ENCODE measurements around the gene PDE1C. TPM values are rescaled to one million over a fixed set of nuclear protein-coding genes. Genes with fewer than 3 reads are reported as not detected.
A peak's percentile ranks its signal among the peaks of the same experiment; 100 is the strongest.

Gene PDE1C
- total and polyA plus RNA-seq, 5 donors, result 23.2 to 94.4 (median 90.1) TPM

DNA sequence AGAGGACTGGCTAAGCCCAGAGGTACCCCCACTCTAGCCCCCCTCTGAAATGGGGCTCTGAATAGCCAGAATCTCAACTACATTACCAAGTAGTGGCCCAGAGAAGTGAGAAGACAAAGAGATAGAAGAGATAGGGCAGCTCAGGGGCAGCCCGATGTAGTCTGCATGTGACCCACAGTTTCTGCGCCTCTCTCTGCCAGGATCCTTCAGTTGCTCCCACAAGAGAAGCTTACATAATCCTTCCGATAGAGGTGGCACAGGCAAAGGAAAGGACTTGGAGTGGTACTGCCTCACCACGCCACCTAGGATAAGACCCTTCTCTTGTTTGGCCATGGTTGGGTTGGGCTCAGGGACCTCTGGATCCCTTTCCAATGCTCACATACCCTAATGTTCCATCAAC is 5.4 kb upstream of the PDE1C start:
- ATAC-seq (no peak), DNase-seq (no peak)
- intact Hi-C loops (cut with DNase I), result loop anchor here in 3 of 4 donors (10.0 kb wide), 1 partner anchor 79 kb away; no protein-coding TSS in a partner anchor
- Histone ChIP-seq H3K4me3 (ENCODE audit: low read length) (no peak overlapping the region), H3K4me1 (ENCODE audit: control insufficient read depth, insufficient read depth, low read length) (peaks cover 2% of the 10 kb centered on the region), H3K9me3 (ENCODE audit: control insufficient read depth, low read length) (no peaks in the 10 kb centered on the region), H3K27ac (ENCODE audit: low read length) (peak overlapping the region; percentile 22), H3K27me3 (ENCODE audit: control insufficient read depth, insufficient read depth) (no peaks in the 10 kb centered on the region)
- WGBS, result 77% methylated on average over 4 of the region's 4 CpGs

DNA sequence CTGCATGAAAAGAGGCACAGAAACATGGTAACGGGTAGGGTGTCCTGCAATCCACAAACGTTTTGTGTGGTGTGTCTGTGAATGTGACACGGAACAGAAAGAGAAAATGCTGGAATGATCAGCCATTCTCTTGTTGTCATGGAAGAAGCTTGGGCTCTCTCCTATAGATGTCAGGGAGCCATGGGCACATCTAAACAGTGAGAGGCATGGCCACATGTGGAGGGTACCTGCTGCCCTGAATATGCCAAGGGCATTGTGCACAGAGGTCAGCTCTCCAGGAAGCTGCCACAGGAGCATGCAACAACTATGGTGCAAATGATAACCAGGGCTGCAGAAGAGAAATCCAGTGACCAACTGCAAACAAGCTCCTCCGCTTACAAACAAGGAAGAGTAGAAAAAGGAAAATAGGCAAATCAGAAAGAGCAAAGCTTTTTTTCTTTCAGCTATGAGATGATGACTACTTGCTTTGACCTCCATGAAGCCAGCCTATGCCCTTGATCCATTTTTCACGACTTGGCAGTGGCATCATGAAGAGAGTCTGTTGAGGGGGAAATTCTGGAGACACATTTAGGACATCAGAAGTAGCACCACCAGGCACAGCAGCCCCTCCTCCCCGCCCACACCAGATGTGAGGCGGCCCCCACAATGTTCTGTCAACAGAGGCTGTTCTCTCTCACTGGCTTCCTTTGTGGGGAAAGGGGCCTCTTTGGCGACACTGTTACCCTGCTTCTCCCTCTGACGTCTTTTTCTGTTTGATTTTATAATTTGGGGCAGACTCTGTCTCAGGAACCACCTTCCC is 4.8 kb upstream of the PDE1C start:
- Histone ChIP-seq H3K4me1 (ENCODE audit: control insufficient read depth, insufficient read depth, low read length) (peaks cover 5% of the 10 kb centered on the region), H3K27me3 (ENCODE audit: control insufficient read depth, insufficient read depth) (no peaks in the 10 kb centered on the region), H3K4me3 (ENCODE audit: low read length) (no peak overlapping the region), H3K27ac (ENCODE audit: low read length) (peak overlapping the region; percentile 22), H3K9me3 (ENCODE audit: control insufficient read depth, low read length) (no peaks in the 10 kb centered on the region)
- intact Hi-C loops (cut with DNase I), result loop anchor here in 3 of 4 donors (10.0 kb wide), 1 partner anchor 80 kb away; no protein-coding TSS in a partner anchor
- WGBS, result 65% methylated on average over 9 of the region's 9 CpGs
- DNase-seq (no peak), ATAC-seq (no peak)

DNA sequence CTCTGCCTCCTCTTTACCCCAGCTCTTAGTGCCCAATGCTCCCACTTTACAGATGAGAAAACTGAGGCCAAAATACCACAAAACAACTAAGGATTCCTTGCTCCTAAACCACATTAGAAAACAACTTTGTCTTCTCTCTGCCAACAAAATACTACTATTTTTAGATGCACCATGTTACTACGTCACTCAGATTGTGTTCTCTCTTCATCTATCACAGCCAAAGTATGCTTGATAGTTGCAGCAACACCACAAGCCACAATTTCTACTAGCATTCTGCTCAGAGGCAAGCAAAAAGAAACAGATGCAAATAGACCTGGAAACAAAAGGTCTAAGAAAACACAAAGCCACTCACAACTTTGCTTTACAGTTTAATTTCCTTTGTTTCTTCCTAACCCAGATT is 3.3 kb upstream of the PDE1C start:
- no peaks in the 10 kb centered on the region for H3K27me3 ChIP-seq (ENCODE audit: control insufficient read depth, insufficient read depth)
- H3K9me3 ChIP-seq (ENCODE audit: control insufficient read depth, low read length), result no peaks in the 10 kb centered on the region
- DNase-seq (no peak), ATAC-seq (no peak)
- intact Hi-C loops (cut with DNase I), result loop anchor here in 3 of 4 donors (10.0 kb wide), 1 partner anchor 81 kb away; no protein-coding TSS in a partner anchor
- H3K4me1 ChIP-seq (ENCODE audit: control insufficient read depth, insufficient read depth, low read length), result peaks cover 5% of the 10 kb centered on the region
- no peak overlapping the region for H3K4me3 ChIP-seq (ENCODE audit: low read length)
- 44% methylated on average over 1 of the region's 1 CpG for WGBS
- no peak overlapping the region for H3K27ac ChIP-seq (ENCODE audit: low read length)

DNA sequence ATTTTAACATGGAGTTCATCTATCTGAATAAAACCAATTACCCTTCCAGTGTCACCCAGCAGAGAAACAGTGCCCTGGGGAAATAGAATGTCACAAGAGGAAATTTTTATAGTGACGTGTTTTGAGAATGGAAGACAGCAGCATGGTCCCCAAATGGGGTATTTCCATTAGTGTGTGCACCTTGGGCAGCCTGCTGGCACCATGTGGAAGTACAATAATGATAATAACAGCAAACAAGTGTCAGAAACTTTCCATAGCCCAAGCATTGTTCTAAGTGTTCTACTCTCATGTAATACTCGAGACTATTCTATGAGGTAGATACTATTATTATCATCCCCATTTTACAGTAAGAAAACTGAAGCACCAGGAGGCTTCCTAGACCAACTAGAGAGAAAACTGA is 2.2 kb upstream of the PDE1C start:
- peaks cover 5% of the 10 kb centered on the region for H3K4me1 ChIP-seq (ENCODE audit: control insufficient read depth, insufficient read depth, low read length)
- H3K9me3 ChIP-seq (ENCODE audit: control insufficient read depth, low read length), result no peaks in the 10 kb centered on the region
- intact Hi-C loops (cut with DNase I), result loop anchor here in 3 of 4 donors (10.0 kb wide), 1 partner anchor 82 kb away; no protein-coding TSS in a partner anchor
- no peak overlapping the region for H3K4me3 ChIP-seq (ENCODE audit: low read length)
- 53% methylated on average over 2 of the region's 2 CpGs for WGBS
- ATAC-seq (no peak), DNase-seq (no peak)
- no peaks in the 10 kb centered on the region for H3K27me3 ChIP-seq (ENCODE audit: control insufficient read depth, insufficient read depth)
- no peak overlapping the region for H3K27ac ChIP-seq (ENCODE audit: low read length)

DNA sequence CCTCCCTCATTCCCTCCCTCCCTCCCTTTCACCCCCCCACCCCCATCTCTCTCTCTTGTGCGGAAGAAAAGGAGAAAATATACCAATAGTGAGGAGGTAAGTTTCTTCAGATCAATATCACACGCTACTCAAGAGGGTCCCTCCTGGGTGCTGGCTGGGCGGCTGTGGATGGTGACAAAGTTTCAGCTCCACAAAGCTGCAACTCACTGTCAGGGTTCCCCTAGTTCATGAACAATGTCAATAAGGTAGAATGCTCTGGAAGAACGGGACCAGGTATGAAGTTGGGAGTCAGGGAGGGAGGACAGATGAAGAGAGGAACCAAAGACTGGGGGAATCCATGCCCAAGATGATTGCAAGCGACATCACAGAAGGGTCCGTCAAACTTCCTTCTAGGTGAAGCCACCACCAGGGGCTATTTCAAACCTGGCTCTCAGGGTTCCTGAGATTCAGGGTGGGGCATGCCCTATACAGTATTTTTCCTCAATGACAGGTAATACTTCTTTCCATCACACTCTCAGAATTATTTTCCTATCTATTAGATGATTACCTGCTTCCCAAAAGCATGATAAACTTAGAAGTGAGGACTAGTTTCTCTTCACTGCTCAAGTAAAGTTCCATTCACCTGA is 1.4 kb upstream of the PDE1C start:
- no peaks in the 10 kb centered on the region for H3K9me3 ChIP-seq (ENCODE audit: control insufficient read depth, low read length)
- peaks cover 5% of the 10 kb centered on the region for H3K4me1 ChIP-seq (ENCODE audit: control insufficient read depth, insufficient read depth, low read length)
- intact Hi-C loops (cut with DNase I), result loop anchor here in 3 of 4 donors (10.0 kb wide), 1 partner anchor 83 kb away; no protein-coding TSS in a partner anchor
- 45% methylated on average over 6 of the region's 6 CpGs for WGBS
- DNase-seq (peak in 1 of 3 donors; percentile 29), ATAC-seq (no peak)
- no peaks in the 10 kb centered on the region for H3K27me3 ChIP-seq (ENCODE audit: control insufficient read depth, insufficient read depth)
- peak overlapping the region; percentile 92 for H3K27ac ChIP-seq (ENCODE audit: low read length)
- peak overlapping the region; percentile 93 for H3K4me3 ChIP-seq (ENCODE audit: low read length)

DNA sequence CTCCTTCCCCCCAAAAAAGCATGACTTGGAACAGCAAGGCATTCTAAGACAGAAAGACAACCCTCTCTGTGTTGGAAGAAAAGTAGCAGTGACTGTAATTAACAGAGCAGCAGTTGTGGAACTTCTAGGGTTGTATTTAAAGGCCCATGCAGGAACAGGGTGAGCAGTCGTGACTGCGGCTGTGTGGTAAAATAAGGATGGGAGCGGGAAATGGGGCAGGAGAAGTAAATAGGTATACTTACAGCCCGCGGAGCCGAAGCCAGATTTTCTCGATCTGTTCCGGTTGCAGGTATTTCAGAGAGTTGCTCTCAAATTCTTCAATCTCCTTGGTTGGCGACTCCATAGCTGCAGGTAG is 179 bp downstream of the PDE1C start:
- Histone ChIP-seq H3K27me3 (ENCODE audit: control insufficient read depth, insufficient read depth) (no peaks in the 10 kb centered on the region), H3K4me3 (ENCODE audit: low read length) (peak overlapping the region; percentile 93), H3K4me1 (ENCODE audit: control insufficient read depth, insufficient read depth, low read length) (peaks cover 3% of the 10 kb centered on the region), H3K27ac (ENCODE audit: low read length) (peak overlapping the region; percentile 98), H3K9me3 (ENCODE audit: control insufficient read depth, low read length) (no peaks in the 10 kb centered on the region)
- ATAC-seq (no peak), DNase-seq (no peak)
- WGBS, result 31% methylated on average over 9 of the region's 9 CpGs
- intact Hi-C loops (cut with DNase I), result loop anchor here in 3 of 4 donors (10.0 kb wide), 1 partner anchor 85 kb away; no protein-coding TSS in a partner anchor

DNA sequence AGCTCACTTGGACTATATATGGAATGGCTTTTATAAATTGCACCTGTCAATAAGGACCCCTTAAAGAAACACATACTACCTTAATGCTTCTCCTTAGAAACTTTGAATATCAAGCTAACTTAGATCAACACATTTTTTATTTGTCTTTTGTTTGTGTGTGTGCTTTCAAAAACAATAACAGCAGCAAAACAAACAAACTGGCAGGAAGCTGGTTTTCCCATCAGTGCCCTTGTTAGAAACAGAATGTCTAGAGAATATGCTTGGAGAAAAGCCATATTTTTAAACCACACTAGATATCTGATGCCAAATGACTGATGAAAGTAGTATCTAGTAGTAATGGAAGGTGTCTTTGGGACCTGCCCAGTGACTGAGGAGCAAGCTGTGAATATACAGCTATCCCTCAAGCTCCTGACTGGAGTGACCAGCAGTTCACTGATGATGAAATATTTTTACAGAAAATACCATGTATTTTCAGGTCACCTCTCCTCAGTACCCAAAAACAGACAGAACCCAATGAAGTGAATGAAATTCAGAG is 1.0 kb downstream of the PDE1C start:
- Histone ChIP-seq H3K4me3 (ENCODE audit: low read length) (peak overlapping the region; percentile 93), H3K4me1 (ENCODE audit: control insufficient read depth, insufficient read depth, low read length) (peaks cover 3% of the 10 kb centered on the region), H3K27me3 (ENCODE audit: control insufficient read depth, insufficient read depth) (no peaks in the 10 kb centered on the region), H3K9me3 (ENCODE audit: control insufficient read depth, low read length) (no peaks in the 10 kb centered on the region), H3K27ac (ENCODE audit: low read length) (no peak overlapping the region)
- no peak for ATAC-seq
- no peak for DNase-seq
- intact Hi-C loops (cut with DNase I), result no loop called here

DNA sequence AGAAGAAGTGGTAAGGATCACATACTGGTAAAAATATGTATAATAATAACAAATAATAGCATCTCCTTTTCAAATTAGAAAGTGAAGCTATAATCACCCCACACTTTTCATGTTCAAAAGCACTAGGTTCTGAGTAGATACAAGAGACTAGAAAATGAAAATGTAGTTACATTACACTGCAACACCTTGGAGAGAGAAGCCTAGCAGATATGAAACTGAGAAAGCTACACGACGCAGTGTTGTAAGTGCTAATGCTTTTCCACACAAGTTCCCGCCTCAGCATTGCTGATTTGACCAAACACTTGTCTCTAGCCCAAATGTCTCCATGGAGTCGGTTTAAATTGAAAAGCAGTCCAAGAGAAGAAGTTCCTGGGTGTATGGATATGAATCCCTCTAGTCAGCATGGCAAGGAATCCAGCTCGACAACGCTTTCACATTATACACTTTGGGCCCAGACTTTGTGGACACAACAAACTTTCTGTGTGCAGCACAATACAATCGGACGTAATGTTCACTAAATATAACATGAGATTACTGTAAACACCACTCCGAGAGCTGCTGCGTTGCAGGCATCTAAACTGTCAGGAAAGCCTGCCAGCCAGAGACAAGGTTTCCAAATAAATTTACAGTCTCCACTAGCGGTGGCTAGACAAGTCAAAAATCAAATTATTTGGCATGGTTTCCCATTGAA is 1.7 kb downstream of the PDE1C start:
- H3K4me3 ChIP-seq (ENCODE audit: low read length), result peak overlapping the region; percentile 93
- DNase-seq (peak in 1 of 3 donors; percentile 24), ATAC-seq (no peak)
- H3K4me1 ChIP-seq (ENCODE audit: control insufficient read depth, insufficient read depth, low read length), result peaks cover 3% of the 10 kb centered on the region
- H3K27me3 ChIP-seq (ENCODE audit: control insufficient read depth, insufficient read depth), result no peaks in the 10 kb centered on the region
- H3K27ac ChIP-seq (ENCODE audit: low read length), result peak overlapping the region; percentile 65
- H3K9me3 ChIP-seq (ENCODE audit: control insufficient read depth, low read length), result no peaks in the 10 kb centered on the region
- intact Hi-C loops (cut with DNase I), result no loop called here
- WGBS, result 60% methylated on average over 11 of the region's 11 CpGs

DNA sequence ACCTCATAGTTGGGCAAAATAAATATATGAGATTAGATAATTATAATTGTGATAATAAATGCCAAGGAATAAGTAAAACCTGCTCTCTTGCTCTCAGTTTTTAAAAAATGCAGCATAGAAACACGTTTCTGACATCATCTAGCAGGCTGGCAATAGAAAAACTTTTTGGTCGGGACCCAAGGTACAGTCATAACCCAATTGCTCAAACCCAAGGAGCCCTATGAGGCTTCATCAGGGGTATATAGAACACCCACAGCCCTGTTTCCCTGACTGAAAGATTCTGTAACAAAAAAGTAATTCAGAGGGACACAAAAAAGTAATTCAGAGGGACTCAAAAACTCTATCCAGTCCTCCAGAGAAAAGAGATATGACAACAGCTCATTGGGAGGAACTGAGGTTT is 3.8 kb downstream of the PDE1C start:
- DNase-seq (no peak), ATAC-seq (no peak)
- Histone ChIP-seq H3K9me3 (ENCODE audit: control insufficient read depth, low read length) (no peaks in the 10 kb centered on the region), H3K27me3 (ENCODE audit: control insufficient read depth, insufficient read depth) (no peaks in the 10 kb centered on the region), H3K4me3 (ENCODE audit: low read length) (no peak overlapping the region), H3K4me1 (ENCODE audit: control insufficient read depth, insufficient read depth, low read length) (peaks cover 7% of the 10 kb centered on the region), H3K27ac (ENCODE audit: low read length) (no peak overlapping the region)
- intact Hi-C loops (cut with DNase I), result no loop called here
- 53% methylated on average over 2 of the region's 2 CpGs for WGBS

DNA sequence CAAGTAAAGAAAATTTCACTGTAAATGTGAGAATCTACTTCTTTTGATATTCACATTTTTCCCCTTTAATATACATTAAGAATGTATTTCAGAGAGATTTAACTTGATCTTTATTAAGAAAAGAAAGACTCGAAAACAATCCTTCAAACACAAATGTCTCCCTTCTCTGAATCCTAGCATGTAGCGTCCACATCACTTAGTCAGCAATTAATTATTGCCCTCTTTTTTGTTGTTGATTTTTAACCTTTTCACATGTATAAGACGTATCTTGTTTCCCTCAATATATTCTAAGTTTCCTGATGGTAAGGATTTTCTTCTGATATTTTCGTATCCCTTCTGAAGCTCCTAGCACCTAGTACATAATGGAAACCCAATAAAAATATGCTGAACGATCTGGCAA is 6.6 kb downstream of the PDE1C start:
- no peak for DNase-seq
- 91% methylated on average over 5 of the region's 5 CpGs for WGBS
- intact Hi-C loops (cut with DNase I), result no loop called here
- Histone ChIP-seq H3K27ac (ENCODE audit: low read length) (no peak overlapping the region), H3K4me3 (ENCODE audit: low read length) (no peak overlapping the region), H3K4me1 (ENCODE audit: control insufficient read depth, insufficient read depth, low read length) (peaks cover 4% of the 10 kb centered on the region), H3K9me3 (ENCODE audit: control insufficient read depth, low read length) (no peaks in the 10 kb centered on the region), H3K27me3 (ENCODE audit: control insufficient read depth, insufficient read depth) (no peaks in the 10 kb centered on the region)
- no peak for ATAC-seq

DNA sequence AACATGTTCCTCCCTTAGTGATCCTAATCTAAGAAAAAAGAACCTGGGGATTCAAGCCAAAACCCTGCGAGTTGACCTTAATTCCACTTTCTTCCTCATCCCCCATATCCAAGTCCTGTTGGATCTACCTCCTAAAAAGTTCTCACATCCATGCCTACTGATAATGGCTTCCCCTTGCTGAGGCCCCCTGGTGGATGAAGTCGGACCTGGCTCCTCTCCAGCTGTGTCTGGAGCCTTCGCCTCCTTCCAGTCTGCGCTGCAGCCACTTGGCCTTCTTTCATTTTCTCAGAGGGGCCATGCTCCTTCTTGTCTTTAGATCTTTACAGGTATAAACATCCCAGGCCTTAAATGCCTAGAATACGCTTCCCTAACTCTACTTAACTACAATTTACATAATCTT is 8.1 kb downstream of the PDE1C start:
- H3K9me3 ChIP-seq (ENCODE audit: control insufficient read depth, low read length), result no peaks in the 10 kb centered on the region
- DNase-seq (peak; percentile 45 to 80 (median 69)), ATAC-seq (no peak)
- H3K27ac ChIP-seq (ENCODE audit: low read length), result no peak overlapping the region
- H3K4me1 ChIP-seq (ENCODE audit: control insufficient read depth, insufficient read depth, low read length), result peaks cover 6% of the 10 kb centered on the region
- H3K27me3 ChIP-seq (ENCODE audit: control insufficient read depth, insufficient read depth), result no peaks in the 10 kb centered on the region
- WGBS, result 62% methylated on average over 5 of the region's 5 CpGs
- intact Hi-C loops (cut with DNase I), result no loop called here
- H3K4me3 ChIP-seq (ENCODE audit: low read length), result no peak overlapping the region

Measured in right cardiac atrium (tissue), 5 donors.